ENCODE measurements around the gene MTFR1L.

Gene MTFR1L

GRCh38 chr1:25819491-25820246 lies at the start of gene MTFR1L:
Gene MTFR1L (plus strand): TSS chr1:25819954. CDS start chr1:25823105, 3,151 bp downstream.
- DNase-seq (peak; percentile 96), ATAC-seq (peak; percentile 93)
- peaks cover 28% of the 10 kb centered on the region for H3K4me1 Mint-ChIP-seq
- H3K9me3 Mint-ChIP-seq = no peaks in the 10 kb centered on the region
- H3K27ac Mint-ChIP-seq = peak within 1 kb of the TSS; percentile 88
- no peaks in the 10 kb centered on the region for H3K27me3 Mint-ChIP-seq
- H3K36me3 Mint-ChIP-seq (ENCODE audit: low read depth) = peaks cover 2% of the 10 kb centered on the region
- H3K4me3 Mint-ChIP-seq = peak within 1 kb of the TSS; percentile 90

GRCh38 chr1:25770541-25771220 lies 49.1 kb upstream of the MTFR1L start:
- peak overlapping the region; percentile 45 for H3K27ac Mint-ChIP-seq
- H3K4me3 Mint-ChIP-seq = peak overlapping the region; percentile 10
- no peaks in the 10 kb centered on the region for H3K36me3 Mint-ChIP-seq (ENCODE audit: low read depth)
- H3K4me1 Mint-ChIP-seq = peaks cover 67% of the 10 kb centered on the region
- peaks cover 6% of the 10 kb centered on the region for H3K27me3 Mint-ChIP-seq
- no peaks in the 10 kb centered on the region for H3K9me3 Mint-ChIP-seq
- no peak for DNase-seq
- ATAC-seq = no peak

GRCh38 chr1:25771221-25772114 lies 48.3 kb upstream of the MTFR1L start:
- ATAC-seq (no peak), DNase-seq (peak; percentile 20)
- peaks cover 63% of the 10 kb centered on the region for H3K4me1 Mint-ChIP-seq
- H3K27me3 Mint-ChIP-seq = peaks cover 6% of the 10 kb centered on the region
- H3K9me3 Mint-ChIP-seq = no peaks in the 10 kb centered on the region
- H3K4me3 Mint-ChIP-seq = no peak overlapping the region
- H3K36me3 Mint-ChIP-seq (ENCODE audit: low read depth) = no peaks in the 10 kb centered on the region
- peak overlapping the region; percentile 53 for H3K27ac Mint-ChIP-seq

GRCh38 chr1:25772164-25772563 lies 47.6 kb upstream of the MTFR1L start:
- Mint-ChIP-seq H3K4me1 (peaks cover 62% of the 10 kb centered on the region), H3K27ac (no peak overlapping the region), H3K36me3 (ENCODE audit: low read depth) (no peaks in the 10 kb centered on the region), H3K9me3 (no peaks in the 10 kb centered on the region), H3K27me3 (peaks cover 6% of the 10 kb centered on the region), H3K4me3 (no peak overlapping the region)
- DNase-seq (no peak), ATAC-seq (no peak)

GRCh38 chr1:25772692-25773245 lies 47.0 kb upstream of the MTFR1L start:
- Mint-ChIP-seq H3K27me3 (peaks cover 6% of the 10 kb centered on the region), H3K4me1 (peaks cover 62% of the 10 kb centered on the region), H3K4me3 (no peak overlapping the region)

GRCh38 chr1:25773441-25774125 lies 46.2 kb upstream of the MTFR1L start:
- ATAC-seq = no peak
- DNase-seq = no peak
- no peaks in the 10 kb centered on the region for H3K36me3 Mint-ChIP-seq (ENCODE audit: low read depth)
- no peak overlapping the region for H3K4me3 Mint-ChIP-seq
- peaks cover 6% of the 10 kb centered on the region for H3K27me3 Mint-ChIP-seq
- H3K9me3 Mint-ChIP-seq = no peaks in the 10 kb centered on the region
- H3K27ac Mint-ChIP-seq = no peak overlapping the region
- H3K4me1 Mint-ChIP-seq = peaks cover 62% of the 10 kb centered on the region

More at GRCh38 chr1:25772692-25773245, 47.0 kb upstream of the MTFR1L start:
- H3K9me3 Mint-ChIP-seq = no peaks in the 10 kb centered on the region
- ATAC-seq (no peak), DNase-seq (no peak)
- no peak overlapping the region for H3K27ac Mint-ChIP-seq
- H3K36me3 Mint-ChIP-seq (ENCODE audit: low read depth) = no peaks in the 10 kb centered on the region

- no peak for ATAC-seq
- peak overlapping the region; percentile 52 for H3K4me3 Mint-ChIP-seq
- DNase-seq = no peak
These were observed 45.4 kb upstream of the MTFR1L start for GRCh38 chr1:25774206-25774803.

GRCh38 chr1:25774921-25775771 lies 44.6 kb upstream of the MTFR1L start:
- H3K4me3 Mint-ChIP-seq = peak overlapping the region; percentile 52
- H3K27ac Mint-ChIP-seq = peak overlapping the region; percentile 75
- H3K9me3 Mint-ChIP-seq = no peaks in the 10 kb centered on the region
- ATAC-seq = peak; percentile 86
- peaks cover 53% of the 10 kb centered on the region for H3K4me1 Mint-ChIP-seq
- H3K27me3 Mint-ChIP-seq = peaks cover 6% of the 10 kb centered on the region
- peak; percentile 83 for DNase-seq
- no peaks in the 10 kb centered on the region for H3K36me3 Mint-ChIP-seq (ENCODE audit: low read depth)

More at GRCh38 chr1:25774206-25774803, 45.4 kb upstream of the MTFR1L start:
- Mint-ChIP-seq H3K27me3 (peaks cover 6% of the 10 kb centered on the region), H3K36me3 (ENCODE audit: low read depth) (no peaks in the 10 kb centered on the region), H3K27ac (peak overlapping the region; percentile 75), H3K9me3 (no peaks in the 10 kb centered on the region), H3K4me1 (peaks cover 58% of the 10 kb centered on the region)

- Mint-ChIP-seq H3K4me3 (no peak overlapping the region), H3K27ac (no peak overlapping the region), H3K27me3 (no peaks in the 10 kb centered on the region), H3K36me3 (ENCODE audit: low read depth) (no peaks in the 10 kb centered on the region), H3K9me3 (no peaks in the 10 kb centered on the region), H3K4me1 (peaks cover 16% of the 10 kb centered on the region)
- ATAC-seq = no peak
- no peak for DNase-seq
These were observed 40.4 kb upstream of the MTFR1L start for GRCh38 chr1:25779388-25779787.

- ATAC-seq (no peak), DNase-seq (no peak)
- H3K4me3 Mint-ChIP-seq = no peak overlapping the region
- H3K9me3 Mint-ChIP-seq = no peaks in the 10 kb centered on the region
- no peaks in the 10 kb centered on the region for H3K36me3 Mint-ChIP-seq (ENCODE audit: low read depth)
- peaks cover 10% of the 10 kb centered on the region for H3K4me1 Mint-ChIP-seq
- H3K27ac Mint-ChIP-seq = no peak overlapping the region
- H3K27me3 Mint-ChIP-seq = no peaks in the 10 kb centered on the region
These were observed 39.9 kb upstream of the MTFR1L start for GRCh38 chr1:25779894-25780293.

GRCh38 chr1:25780318-25781129 lies 39.2 kb upstream of the MTFR1L start:
- DNase-seq (no peak), ATAC-seq (no peak)
- Mint-ChIP-seq H3K9me3 (no peaks in the 10 kb centered on the region), H3K4me3 (no peak overlapping the region), H3K27ac (no peak overlapping the region), H3K36me3 (ENCODE audit: low read depth) (no peaks in the 10 kb centered on the region), H3K27me3 (no peaks in the 10 kb centered on the region), H3K4me1 (peaks cover 4% of the 10 kb centered on the region)

GRCh38 chr1:25781130-25781433 lies 38.7 kb upstream of the MTFR1L start:
- no peak for ATAC-seq

More at GRCh38 chr1:25781130-25781433, 38.7 kb upstream of the MTFR1L start:
- DNase-seq = no peak
- H3K27me3 Mint-ChIP-seq = no peaks in the 10 kb centered on the region
- peaks cover under 1% of the 10 kb centered on the region for H3K4me1 Mint-ChIP-seq
- no peaks in the 10 kb centered on the region for H3K36me3 Mint-ChIP-seq (ENCODE audit: low read depth)
- no peak overlapping the region for H3K4me3 Mint-ChIP-seq
- no peak overlapping the region for H3K27ac Mint-ChIP-seq
- H3K9me3 Mint-ChIP-seq = no peaks in the 10 kb centered on the region

Data from activated naive CD8-positive, alpha-beta T cell treated with anti-CD3 and anti-CD28 coated beads, Interleukin-2, amount 50 U/mL, for 24 hours (primary cell).